ENCODE results near the gene SLC6A13. TPM values are rescaled to one million over a fixed set of nuclear protein-coding genes. Genes with fewer than 3 reads are reported as not detected.

The SLC6A13 gene
- total RNA-seq, 1 experiment from 2014 or later: not detected

DNA sequence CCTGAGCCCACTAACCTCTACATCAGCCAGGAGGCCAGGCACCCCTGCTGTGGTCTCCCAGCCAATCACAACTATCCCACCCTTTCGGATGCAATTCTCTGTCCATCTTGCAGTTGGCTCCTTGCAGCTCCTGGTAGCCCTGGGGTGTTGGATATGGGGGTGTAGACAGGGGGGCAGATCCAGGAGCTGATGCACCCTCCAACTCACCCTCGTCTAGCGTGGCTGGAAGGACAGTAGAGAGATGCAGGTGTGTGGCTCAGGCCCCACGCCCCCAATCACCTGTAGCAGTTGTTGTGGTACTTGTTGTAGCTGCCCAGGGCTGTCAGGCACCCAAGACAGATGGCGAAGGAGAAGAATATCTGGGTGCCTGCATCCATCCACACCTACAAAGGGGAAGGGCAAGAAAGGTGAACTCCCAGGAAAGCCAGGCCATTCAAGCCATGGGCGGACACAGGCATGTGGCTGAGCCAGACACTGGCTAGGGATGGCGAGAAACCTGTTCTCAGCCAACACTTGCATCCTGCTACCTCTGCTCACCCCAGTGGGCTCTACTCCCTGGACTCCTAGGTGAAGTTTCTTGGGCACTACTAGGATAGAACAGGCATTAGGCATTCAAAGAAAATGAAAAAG lies 35.2 kb downstream of the SLC6A13 start:
- intact Hi-C loops (cut with micrococcal nuclease; ENCODE audit: unreplicated experiment): no loop called here
- Histone ChIP-seq H3K27me3 (ENCODE audit: insufficient read depth, low read depth) (peaks cover 99% of the 10 kb centered on the region), H3K4me2 (no peak overlapping the region), H3K36me3 (ENCODE audit: low read depth) (no peaks in the 10 kb centered on the region), H2AFZ (no peak overlapping the region), H3K9me3 (ENCODE audit: insufficient read depth, low read depth) (no peaks in the 10 kb centered on the region), H3K9me2 (ENCODE audit: insufficient read depth) (no peaks in the 10 kb centered on the region), H3K27ac (no peak overlapping the region), H3K4me1 (replicated peaks; ENCODE audit: insufficient read depth) (no peaks in the 10 kb centered on the region), H4K20me1 (ENCODE audit: insufficient read depth) (no peaks in the 10 kb centered on the region), H3K4me3 (no peak overlapping the region), H3F3A (ENCODE audit: insufficient read depth, low read depth) (no peaks in the 10 kb centered on the region), H3K79me2 (ENCODE audit: low read depth) (no peaks in the 10 kb centered on the region)
- no TSS peak for BruUV-seq (replicated peaks)
- TF ChIP-seq, protein P1, sequence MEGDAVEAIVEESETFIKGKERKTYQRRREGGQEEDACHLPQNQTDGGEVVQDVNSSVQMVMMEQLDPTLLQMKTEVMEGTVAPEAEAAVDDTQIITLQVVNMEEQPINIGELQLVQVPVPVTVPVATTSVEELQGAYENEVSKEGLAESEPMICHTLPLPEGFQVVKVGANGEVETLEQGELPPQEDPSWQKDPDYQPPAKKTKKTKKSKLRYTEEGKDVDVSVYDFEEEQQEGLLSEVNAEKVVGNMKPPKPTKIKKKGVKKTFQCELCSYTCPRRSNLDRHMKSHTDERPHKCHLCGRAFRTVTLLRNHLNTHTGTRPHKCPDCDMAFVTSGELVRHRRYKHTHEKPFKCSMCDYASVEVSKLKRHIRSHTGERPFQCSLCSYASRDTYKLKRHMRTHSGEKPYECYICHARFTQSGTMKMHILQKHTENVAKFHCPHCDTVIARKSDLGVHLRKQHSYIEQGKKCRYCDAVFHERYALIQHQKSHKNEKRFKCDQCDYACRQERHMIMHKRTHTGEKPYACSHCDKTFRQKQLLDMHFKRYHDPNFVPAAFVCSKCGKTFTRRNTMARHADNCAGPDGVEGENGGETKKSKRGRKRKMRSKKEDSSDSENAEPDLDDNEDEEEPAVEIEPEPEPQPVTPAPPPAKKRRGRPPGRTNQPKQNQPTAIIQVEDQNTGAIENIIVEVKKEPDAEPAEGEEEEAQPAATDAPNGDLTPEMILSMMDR (conservative IDR thresholded peaks at IDR 0.05): no peak
- no peak for TF ChIP-seq EZH2 (IDR thresholded peaks at IDR 0.05; ENCODE audit: low read depth)
- CTCF ChIA-PET: no interaction called here
- no peak for DNase-seq
- POLR2A ChIA-PET (ENCODE audit: unreplicated experiment): no interaction called here

DNA sequence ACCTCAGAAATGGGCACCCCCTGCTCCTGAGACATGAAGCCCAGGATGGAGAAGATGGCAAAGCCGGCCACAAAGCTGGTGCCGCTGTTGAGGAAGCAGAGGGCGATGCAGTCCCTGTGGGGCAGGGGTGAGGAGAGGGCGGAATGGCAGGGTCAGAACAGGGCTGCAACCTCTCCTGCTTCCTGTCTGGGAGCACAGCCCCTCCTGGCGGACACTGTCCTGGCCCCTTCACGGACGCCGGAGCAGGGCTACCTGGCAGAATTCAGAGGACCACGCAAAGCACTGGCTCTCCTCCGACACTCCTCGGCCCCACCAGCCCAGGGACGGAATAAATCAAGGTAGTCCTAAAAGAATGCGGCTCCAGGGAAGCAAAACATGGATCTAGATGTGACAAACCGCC lies 36.2 kb downstream of the SLC6A13 start:
- Histone ChIP-seq H3F3A (ENCODE audit: insufficient read depth, low read depth) (no peaks in the 10 kb centered on the region), H3K9me3 (ENCODE audit: insufficient read depth, low read depth) (no peaks in the 10 kb centered on the region), H4K20me1 (ENCODE audit: insufficient read depth) (no peaks in the 10 kb centered on the region), H3K79me2 (ENCODE audit: low read depth) (no peaks in the 10 kb centered on the region), H3K4me3 (no peak overlapping the region), H3K4me1 (replicated peaks; ENCODE audit: insufficient read depth) (no peaks in the 10 kb centered on the region), H3K27ac (no peak overlapping the region), H3K9me2 (ENCODE audit: insufficient read depth) (no peaks in the 10 kb centered on the region), H3K4me2 (no peak overlapping the region), H3K36me3 (ENCODE audit: low read depth) (no peaks in the 10 kb centered on the region), H2AFZ (no peak overlapping the region), H3K27me3 (ENCODE audit: insufficient read depth, low read depth) (peaks cover 98% of the 10 kb centered on the region)
- no peak for TF ChIP-seq EZH2 (IDR thresholded peaks at IDR 0.05; ENCODE audit: low read depth)
- TF ChIP-seq, protein P1 (conservative IDR thresholded peaks at IDR 0.05): no peak
- ChIA-PET POLR2A (ENCODE audit: unreplicated experiment) (no interaction called here), CTCF (no interaction called here)
- BruUV-seq (replicated peaks): no TSS peak
- DNase-seq: no peak
- intact Hi-C loops (cut with micrococcal nuclease; ENCODE audit: unreplicated experiment): no loop called here

DNA sequence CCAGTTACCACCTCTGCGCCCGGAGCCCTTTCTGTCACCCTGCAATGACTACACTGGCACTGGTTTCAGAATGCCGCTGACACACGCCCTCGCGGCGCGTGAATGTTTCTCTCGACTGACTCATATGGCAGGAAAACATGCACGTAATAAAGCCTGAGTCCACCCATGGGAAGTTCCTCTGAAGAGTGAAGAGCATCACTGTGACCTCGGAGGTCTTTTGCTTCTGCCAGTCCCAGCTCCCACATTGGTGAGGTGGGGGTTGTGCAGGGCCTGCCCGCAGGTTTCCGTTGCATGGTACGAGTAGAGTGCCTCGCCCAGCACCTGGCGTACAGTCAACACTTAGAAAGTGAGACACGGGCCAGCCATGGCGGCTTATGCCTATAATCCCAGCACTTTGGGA lies 37.6 kb downstream of the SLC6A13 start:
- Histone ChIP-seq H3K9me2 (ENCODE audit: insufficient read depth) (no peaks in the 10 kb centered on the region), H4K20me1 (ENCODE audit: insufficient read depth) (no peaks in the 10 kb centered on the region), H3K9me3 (ENCODE audit: insufficient read depth, low read depth) (no peaks in the 10 kb centered on the region), H3K4me1 (replicated peaks; ENCODE audit: insufficient read depth) (no peaks in the 10 kb centered on the region), H3K27me3 (ENCODE audit: insufficient read depth, low read depth) (peaks cover 96% of the 10 kb centered on the region), H3K4me2 (no peak overlapping the region), H3K27ac (no peak overlapping the region), H3K4me3 (no peak overlapping the region), H3F3A (ENCODE audit: insufficient read depth, low read depth) (no peaks in the 10 kb centered on the region), H2AFZ (no peak overlapping the region), H3K36me3 (ENCODE audit: low read depth) (no peaks in the 10 kb centered on the region), H3K79me2 (ENCODE audit: low read depth) (no peaks in the 10 kb centered on the region)
- ChIA-PET POLR2A (ENCODE audit: unreplicated experiment) (no interaction called here), CTCF (no interaction called here)
- no peak for DNase-seq
- intact Hi-C loops (cut with micrococcal nuclease; ENCODE audit: unreplicated experiment): no loop called here
- TF ChIP-seq, protein P1 (conservative IDR thresholded peaks at IDR 0.05): no peak
- TF ChIP-seq EZH2 (IDR thresholded peaks at IDR 0.05; ENCODE audit: low read depth): no peak
- no TSS peak for BruUV-seq (replicated peaks)

Data from PC-9 (cell line).